Adrenal gland (tissue), 12 donors: ENCODE data around the gene NKTR. TPM values are rescaled to one million over a fixed set of nuclear protein-coding genes. Genes with fewer than 3 reads are reported as not detected.

Source experiments
- DNase-seq, 7 donors: peaks; one replicate each; pipeline ENCODE4 v3.0.0-alpha.2; 2019 to 2020
- H3K27ac ChIP-seq, 5 donors: fragments of 200-600 bp; sonication (generic) in 4 of 5; 1 replicate in 3 of 5; 2 replicates in 2 of 5; pipeline versions ENCODE4 v1.5.1 to v1.8.0; 2016 to 2020; ENCODE audit warnings: mild to moderate bottlenecking in 1 of 5
- H3K27me3 ChIP-seq: fragments of 200-600 bp; 2 replicates; pipeline ENCODE4 v1.8.0; 2021
- H3K36me3 ChIP-seq, 2 donors: fragments of 200-600 bp; replicated peaks in 1 of 2; 1 replicate in 1 of 2; 2 replicates in 1 of 2; pipeline versions ENCODE4 v1.5.1 to v1.8.0; 2018 to 2022
- H3K4me1 ChIP-seq, 2 donors: fragments of 200-600 bp; replicated peaks in 1 of 2; 1 replicate in 1 of 2; 2 replicates in 1 of 2; pipeline versions ENCODE4 v1.5.1 to v1.8.0; 2018 to 2021
- H3K4me3 ChIP-seq, 4 donors: fragments of 200-600 bp; sonication (generic) in 3 of 4; one replicate each; pipeline ENCODE4 v1.5.1; 2016 to 2018
- H3K9me3 ChIP-seq, 3 donors: fragments of 200-600 bp; sonication (generic) in 1 of 3; replicated peaks in 1 of 3; 1 replicate in 2 of 3; 2 replicates in 1 of 3; pipeline versions ENCODE4 v1.5.1 to v1.8.0; 2016 to 2021
- CTCF ChIP-seq, 6 experiments: fragments of 450-650 bp in 4 of 6; fragments of 200-600 bp in 2 of 6; sonication (generic) in 1 of 6; IDR thresholded peaks; 1 replicate in 5 of 6; 2 replicates in 1 of 6; pipeline versions ENCODE4 v1.5.1 to v1.8.0; 2016 to 2021; ENCODE audit warnings: antibody characterized with exemption in 6 of 6, mild to moderate bottlenecking in 2 of 6, moderate library complexity in 1 of 6
- POLR2A ChIP-seq, 2 donors: fragments of 450-650 bp; IDR thresholded peaks; one replicate each; pipeline ENCODE4 v1.6.1; 2017; ENCODE audit warnings: antibody characterized with exemption in 2 of 2, mild to moderate bottlenecking in 2 of 2, moderate library complexity in 1 of 2
- WGBS, 4 donors: extraction: QIAGEN DNeasy Blood & Tissue Kit in 2 of 4; methylation state at CpG; one replicate each; pipeline versions ENCODE4 v1.1.5 to v1.1.7; 2013 to 2017; 5-methylcytosine and 5-hydroxymethylcytosine counted together
- intact Hi-C, 2 donors: fragments of 100-400 bp; cut with DNase I; formaldehyde crosslinking; loops; one replicate each; pipeline versions ENCODE4 v1.14.1 to v1.15.0; 2022 to 2023
- polyA plus RNA-seq, 3 donors: library from polyadenylated mRNA; stranded (reverse); fragments of 200-250 nt in 2 of 3; fragments of 350-450 nt in 1 of 3; fragmentation: Illumina TruSeq in 1 of 3; extraction: RNeasy Lipid Tissue Mini Kit (QIAGEN cat#74804) in 1 of 3; gene quantifications; one replicate each; pipeline ENCODE4 v1.2.3, GENCODE V29; 2013 to 2014
- total RNA-seq, 9 donors: library from RNA; depleted of rRNA in 4 of 9; stranded (reverse); fragments of >200 nt in 4 of 9; fragments of 120-200 nt in 1 of 9; fragmentation: NEBNext Ultra II Directional in 1 of 9; extraction: Animal tissue kit (Norgen Biotek cat#: 25700) in 1 of 9; gene quantifications; one replicate each; pipeline versions ENCODE4 v1.1.0 to v1.2.4, GENCODE V29; 2013 to 2023
- donor health status: healthy with polysubstance abuse.
- donor health status: Bipolar disorder and iron deficiency.
- donor health status: DM: yes; HTN: yes; CAD: no.
- donor health status: DM: no; HTN: no; CAD: no.
- donor health status: DM: no; HTN: no; CAD: no.
- donor health status: DM: yes; HTN: yes; CAD: no.

The NKTR gene
- total and polyA plus RNA-seq, 12 donors, result 12.7 to 114 (median 50.7) TPM

GRCh38 chr3:42638339-42638842, 37.9 kb downstream of the NKTR start:
- 75 to 87% (median 82%) methylated on average over 6 of the region's 6 CpGs for WGBS, 4 donors
- Histone ChIP-seq H3K9me3 (no peaks in the 10 kb centered on the region), H3K4me1 (peaks cover 0 to 5% of the 10 kb centered on the region in 2 donors), H3K36me3 (peaks cover 0 to 92% of the 10 kb centered on the region in 2 donors), H3K27ac (peak overlapping the region in 1 of 5 donors; percentile 28), H3K4me3 (no peak overlapping the region), H3K27me3 (no peaks in the 10 kb centered on the region)
- no peak for TF ChIP-seq CTCF (IDR thresholded peaks at IDR 0.05)
- DNase-seq, result no peak
- intact Hi-C loops, result no loop called here

- no peak for TF ChIP-seq POLR2A (IDR thresholded peaks at IDR 0.05)
- no peak for TF ChIP-seq CTCF (IDR thresholded peaks at IDR 0.05)
- DNase-seq, result no peak
- 83 to 92% (median 85%) methylated on average over 6 of the region's 6 CpGs for WGBS, 4 donors
- no peaks in the 10 kb centered on the region for H3K27me3 ChIP-seq
- peaks cover 0 to 91% of the 10 kb centered on the region in 2 donors for H3K36me3 ChIP-seq
- intact Hi-C loops, result no loop called here
- peaks cover 0 to 5% of the 10 kb centered on the region in 2 donors for H3K4me1 ChIP-seq
- H3K27ac ChIP-seq, result peak overlapping the region in 2 of 5 donors; percentile 25 to 28
- no peaks in the 10 kb centered on the region for H3K9me3 ChIP-seq
- H3K4me3 ChIP-seq, result no peak overlapping the region
Observed at GRCh38 chr3:42639192-42639591, 38.7 kb downstream of the NKTR start.

GRCh38 chr3:42640129-42640528, 39.6 kb downstream of the NKTR start:
- H3K27ac ChIP-seq, result no peak overlapping the region
- no peak for DNase-seq
- peaks cover 0 to 91% of the 10 kb centered on the region in 2 donors for H3K36me3 ChIP-seq
- H3K4me3 ChIP-seq, result no peak overlapping the region
- H3K4me1 ChIP-seq, result peaks cover 0 to 5% of the 10 kb centered on the region in 2 donors
- H3K27me3 ChIP-seq, result no peaks in the 10 kb centered on the region
- no peaks in the 10 kb centered on the region for H3K9me3 ChIP-seq
- TF ChIP-seq CTCF (IDR thresholded peaks at IDR 0.05), result no peak
- no peak for TF ChIP-seq POLR2A (IDR thresholded peaks at IDR 0.05)
- intact Hi-C loops, result no loop called here

GRCh38 chr3:42640771-42641370, 40.4 kb downstream of the NKTR start:
- Histone ChIP-seq H3K4me3 (no peak overlapping the region), H3K36me3 (peaks cover 0 to 91% of the 10 kb centered on the region in 2 donors)

More at GRCh38 chr3:42640771-42641370, 40.4 kb downstream of the NKTR start:
- H3K27me3 ChIP-seq, result no peaks in the 10 kb centered on the region
- H3K27ac ChIP-seq, result no peak overlapping the region
- H3K9me3 ChIP-seq, result no peaks in the 10 kb centered on the region
- DNase-seq, result no peak
- H3K4me1 ChIP-seq, result peaks cover 0 to 5% of the 10 kb centered on the region in 2 donors
- TF ChIP-seq CTCF (IDR thresholded peaks at IDR 0.05) (no peak), POLR2A (IDR thresholded peaks at IDR 0.05) (no peak)
- 77 to 91% (median 84%) methylated on average over 6 of the region's 6 CpGs for WGBS, 4 donors
- intact Hi-C loops, result no loop called here
